22Rv1 (cell line): ENCODE measurements around the gene SPSB1.

Experiments used
- ZFX ChIP-seq: fragments of 450-650 bp; IDR thresholded peaks from 2 replicates; pipeline ENCODE4 v1.6.1; 2017; ENCODE audit warnings: antibody characterized with exemption, borderline replicate concordance
- TF ChIP-seq, protein P1 (sequence below): fragments of 450-650 bp; IDR thresholded peaks from 2 replicates; pipeline ENCODE4 v1.5.1; 2017; ENCODE audit warnings: mild to moderate bottlenecking

DNA sequence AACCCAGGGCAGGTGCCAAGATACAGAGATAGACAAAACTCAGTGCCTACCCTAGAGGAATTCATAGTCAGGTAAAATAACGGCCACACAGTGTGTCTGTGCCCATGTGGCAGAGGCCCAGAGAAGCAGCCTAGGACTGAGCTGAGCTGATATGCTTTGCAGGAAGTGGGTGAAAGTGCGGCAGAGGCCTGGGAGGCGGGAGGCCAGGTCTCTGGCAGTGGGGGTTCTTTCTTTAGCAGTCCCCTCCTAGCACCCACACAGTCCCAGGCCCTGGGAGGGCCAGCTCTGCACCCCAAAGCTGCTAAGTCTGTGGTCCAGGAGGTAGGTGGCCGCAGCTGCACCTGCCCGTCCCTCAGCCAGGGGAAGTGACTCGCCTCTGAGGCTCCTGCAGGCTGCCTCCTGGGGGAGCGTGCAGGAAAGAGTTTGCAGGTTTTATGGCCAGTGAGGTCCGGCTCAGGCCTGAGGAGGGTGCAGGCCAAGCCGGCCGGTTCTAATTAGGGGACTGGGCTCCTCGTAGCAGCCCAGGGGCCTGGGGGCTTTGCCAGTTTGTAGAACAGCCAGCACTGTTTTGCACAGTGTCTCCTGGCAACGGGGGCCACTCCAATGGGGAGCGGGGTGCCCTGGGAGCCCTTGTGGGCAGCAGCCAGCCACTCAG is 107.9 kb downstream of the SPSB1 start:
- TF ChIP-seq, protein P1, sequence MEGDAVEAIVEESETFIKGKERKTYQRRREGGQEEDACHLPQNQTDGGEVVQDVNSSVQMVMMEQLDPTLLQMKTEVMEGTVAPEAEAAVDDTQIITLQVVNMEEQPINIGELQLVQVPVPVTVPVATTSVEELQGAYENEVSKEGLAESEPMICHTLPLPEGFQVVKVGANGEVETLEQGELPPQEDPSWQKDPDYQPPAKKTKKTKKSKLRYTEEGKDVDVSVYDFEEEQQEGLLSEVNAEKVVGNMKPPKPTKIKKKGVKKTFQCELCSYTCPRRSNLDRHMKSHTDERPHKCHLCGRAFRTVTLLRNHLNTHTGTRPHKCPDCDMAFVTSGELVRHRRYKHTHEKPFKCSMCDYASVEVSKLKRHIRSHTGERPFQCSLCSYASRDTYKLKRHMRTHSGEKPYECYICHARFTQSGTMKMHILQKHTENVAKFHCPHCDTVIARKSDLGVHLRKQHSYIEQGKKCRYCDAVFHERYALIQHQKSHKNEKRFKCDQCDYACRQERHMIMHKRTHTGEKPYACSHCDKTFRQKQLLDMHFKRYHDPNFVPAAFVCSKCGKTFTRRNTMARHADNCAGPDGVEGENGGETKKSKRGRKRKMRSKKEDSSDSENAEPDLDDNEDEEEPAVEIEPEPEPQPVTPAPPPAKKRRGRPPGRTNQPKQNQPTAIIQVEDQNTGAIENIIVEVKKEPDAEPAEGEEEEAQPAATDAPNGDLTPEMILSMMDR: no peak
- no peak for TF ChIP-seq ZFX
